ENCODE measurements around the gene KCNA3.
"Not testable (repeated sequence)": the region's sequence is repeated elsewhere in the genome, so short reads cannot be mapped to it uniquely, and the experiment has no call there.

The KCNA3 gene

GRCh38 chr1:110676970-110677369 lies 2.2 kb upstream of the KCNA3 start:
- DNase-seq: no peak

- DNase-seq: no peak
Measured at GRCh38 chr1:110675060-110675791, 486 bp upstream of the KCNA3 start.

- DNase-seq: no peak
Measured at GRCh38 chr1:110673805-110674336, 869 bp downstream of the KCNA3 start.

- DNase-seq: no peak
Measured at GRCh38 chr1:110673197-110673701, 1.5 kb downstream of the KCNA3 start.

GRCh38 chr1:110672753-110673108 lies 2.0 kb downstream of the KCNA3 start:
- DNase-seq: no peak

GRCh38 chr1:110672001-110672752 lies 2.6 kb downstream of the KCNA3 start:
- DNase-seq: no peak

- no peak for DNase-seq
Measured at GRCh38 chr1:110671361-110671760, 3.4 kb downstream of the KCNA3 start.

- no peak for DNase-seq
Measured at GRCh38 chr1:110668549-110668948, 6.2 kb downstream of the KCNA3 start.

- DNase-seq: no peak
Measured at GRCh38 chr1:110667776-110668175, 7.0 kb downstream of the KCNA3 start.

GRCh38 chr1:110663241-110663640 lies 11.5 kb downstream of the KCNA3 start:
- no peak for DNase-seq

- not testable (repeated sequence) for DNase-seq
Measured at GRCh38 chr1:110659559-110659958, 15.2 kb downstream of the KCNA3 start.

GRCh38 chr1:110657351-110657750 lies 17.4 kb downstream of the KCNA3 start:
- no peak for DNase-seq

- no peak for DNase-seq
Measured at GRCh38 chr1:110650609-110651008, 24.1 kb downstream of the KCNA3 start.

GRCh38 chr1:110648417-110648816 lies 26.3 kb downstream of the KCNA3 start:
- DNase-seq: no peak

- DNase-seq: no peak
Measured at GRCh38 chr1:110647254-110647891, 27.4 kb downstream of the KCNA3 start.

GRCh38 chr1:110645821-110646735 lies 28.7 kb downstream of the KCNA3 start:
- DNase-seq: no peak

GRCh38 chr1:110645211-110645610 lies 29.5 kb downstream of the KCNA3 start:
- DNase-seq: no peak

- DNase-seq: no peak
Measured at GRCh38 chr1:110643879-110644472, 30.8 kb downstream of the KCNA3 start.

- DNase-seq: no peak
Measured at GRCh38 chr1:110639724-110640386, 34.9 kb downstream of the KCNA3 start.

- DNase-seq: no peak
Measured at GRCh38 chr1:110638556-110638955, 36.2 kb downstream of the KCNA3 start.

- no peak for DNase-seq
Measured at GRCh38 chr1:110638058-110638457, 36.7 kb downstream of the KCNA3 start.

Data from NCI-H1436 (cell line).